Activated CD4-positive, CD25-positive, alpha-beta regulatory T cell treated with anti-CD3 and anti-CD28 coated beads, Interleukin-2, amount 50 U/mL, for 16 hours (primary cell): ENCODE results near the gene SELENOS.
A peak's percentile ranks its signal among the peaks of the same experiment; 100 is the strongest.

Experiments used
- DNase-seq: peaks from one replicate; pipeline ENCODE4 v3.0.0-alpha.2; 2020; ENCODE audit warnings: low read depth, low spot score

Gene SELENOS

DNA sequence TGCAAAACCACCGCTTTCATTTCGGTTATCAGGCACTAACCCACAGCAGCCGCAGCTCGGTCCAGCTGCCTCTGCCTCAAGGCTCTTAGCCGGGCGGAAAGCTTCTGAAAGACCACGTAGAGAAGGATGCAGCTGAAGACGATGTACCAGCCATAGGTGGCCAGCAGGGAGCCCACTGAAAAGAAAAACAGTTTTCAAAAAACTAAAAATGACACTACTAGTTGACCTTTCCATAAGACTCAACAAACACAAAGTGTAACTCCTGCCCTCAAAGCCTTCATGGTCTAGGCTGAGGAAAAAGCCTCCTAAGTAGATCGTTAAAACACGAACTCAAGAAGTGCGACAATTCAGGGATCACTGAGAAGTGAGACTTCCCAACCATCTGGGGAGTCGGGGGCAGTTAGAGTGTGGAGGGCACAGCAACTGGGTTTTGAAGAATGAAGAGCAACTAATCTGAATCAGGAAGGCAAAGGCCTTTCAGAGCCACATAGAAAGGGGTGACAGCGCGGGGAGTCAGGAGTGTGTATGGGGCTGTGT, 716 bp downstream of the SELENOS start:
- no peak for DNase-seq

DNA sequence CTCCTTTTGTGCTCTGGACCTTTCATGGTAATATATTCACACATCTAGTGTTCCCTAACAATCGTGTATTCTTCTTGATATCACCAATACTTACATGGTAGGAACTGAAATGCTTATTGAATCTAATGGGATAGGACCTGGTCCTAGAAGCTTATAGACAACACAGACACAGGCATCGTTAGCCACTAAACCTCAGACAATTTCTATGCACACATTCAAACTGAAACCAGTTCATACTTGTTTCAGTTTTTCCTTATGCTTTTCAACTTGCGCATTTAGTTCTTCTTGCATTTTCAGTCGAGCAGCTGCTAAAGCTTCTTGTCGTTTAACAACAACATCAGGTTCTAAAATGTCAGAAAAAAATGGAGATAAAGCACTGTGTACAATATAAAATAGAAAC, 2.3 kb downstream of the SELENOS start:
- DNase-seq = no peak

GRCh38 chr15:101273534-101273933, 3.8 kb downstream of the SELENOS start:
- no peak for DNase-seq

DNA sequence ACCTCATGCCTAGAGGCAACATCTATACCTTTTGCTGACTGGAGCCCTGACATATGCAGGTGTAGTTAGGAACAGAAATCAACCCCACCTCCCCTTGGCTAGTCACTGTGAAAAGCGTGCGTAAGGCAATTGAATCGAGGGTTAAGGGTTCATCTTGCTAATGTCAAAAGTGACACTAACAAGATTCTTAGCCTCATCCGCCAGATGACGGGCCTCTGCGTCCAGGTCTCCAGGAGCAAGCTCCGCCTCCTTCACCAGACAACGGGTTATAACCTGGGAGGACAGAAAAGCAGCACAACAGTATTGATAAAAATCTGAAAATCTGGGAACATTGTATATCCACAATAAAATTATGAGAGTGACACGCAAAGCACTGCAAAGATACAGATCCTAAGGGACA, 4.7 kb downstream of the SELENOS start:
- DNase-seq = no peak

- no peak for DNase-seq
These were observed 7.6 kb downstream of the SELENOS start for GRCh38 chr15:101269479-101270223.

- DNase-seq = no peak
These were observed 9.8 kb downstream of the SELENOS start for GRCh38 chr15:101267320-101268104.

- DNase-seq = no peak
These were observed 10.5 kb downstream of the SELENOS start for GRCh38 chr15:101266787-101267186.

DNA sequence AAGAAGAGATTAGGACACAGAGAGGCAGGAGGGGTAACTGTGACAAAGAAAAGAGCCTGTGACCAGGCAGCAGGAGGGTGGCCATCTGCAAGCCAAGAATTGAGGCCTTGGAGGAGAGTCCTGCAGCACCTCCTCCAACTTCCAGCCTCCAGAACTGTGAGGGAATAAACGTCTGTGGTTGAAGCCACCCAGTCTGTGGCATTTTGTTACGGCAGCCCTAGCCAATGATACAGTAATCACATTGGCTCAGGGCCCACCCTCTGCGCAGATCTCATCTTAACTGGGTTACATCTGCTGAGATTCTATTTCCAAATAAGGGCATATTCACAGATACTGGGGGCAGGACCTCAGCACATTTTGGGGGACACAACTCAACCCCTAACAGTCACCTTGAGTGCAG, 11.3 kb downstream of the SELENOS start:
- no peak for DNase-seq

- no peak for DNase-seq
These were observed 12.2 kb downstream of the SELENOS start for GRCh38 chr15:101264911-101265641.

- no peak for DNase-seq
These were observed 13.3 kb downstream of the SELENOS start for GRCh38 chr15:101264011-101264410.

GRCh38 chr15:101262551-101262950, 14.7 kb downstream of the SELENOS start:
- DNase-seq = no peak

- DNase-seq = no peak
These were observed 18.8 kb downstream of the SELENOS start for GRCh38 chr15:101258238-101259144.

GRCh38 chr15:101256757-101257156, 20.5 kb downstream of the SELENOS start:
- DNase-seq = no peak

DNA sequence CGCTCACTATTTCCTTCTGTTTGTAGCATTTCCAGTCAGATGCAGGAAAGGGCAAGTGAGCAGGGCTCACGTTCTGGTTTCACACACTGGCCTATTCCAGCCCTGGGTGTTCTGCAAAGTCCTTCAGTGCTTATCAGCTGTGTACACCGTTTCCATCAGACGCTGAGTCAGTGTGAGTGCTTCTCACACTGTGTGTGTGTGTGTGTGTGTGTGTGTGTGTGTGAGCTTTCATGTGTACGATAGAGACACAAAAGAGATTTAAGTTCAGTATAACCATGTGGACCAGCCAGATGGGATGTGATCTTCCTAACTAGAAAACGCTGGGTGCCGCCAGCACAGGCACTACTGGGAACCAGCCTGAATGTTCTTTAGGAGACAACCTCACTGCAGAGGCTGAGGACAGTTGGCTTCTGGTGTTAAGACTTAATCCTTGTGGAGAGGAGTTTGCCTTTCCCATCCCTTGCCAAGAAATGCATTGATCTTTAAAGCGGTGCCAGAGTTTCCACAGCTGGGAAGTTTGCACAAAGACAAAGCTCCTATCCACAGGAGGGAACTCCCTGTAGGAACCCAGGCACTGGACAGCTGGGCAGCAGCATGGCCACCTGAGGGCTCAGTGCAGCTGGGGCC, 21.6 kb downstream of the SELENOS start:
- DNase-seq = no peak

DNA sequence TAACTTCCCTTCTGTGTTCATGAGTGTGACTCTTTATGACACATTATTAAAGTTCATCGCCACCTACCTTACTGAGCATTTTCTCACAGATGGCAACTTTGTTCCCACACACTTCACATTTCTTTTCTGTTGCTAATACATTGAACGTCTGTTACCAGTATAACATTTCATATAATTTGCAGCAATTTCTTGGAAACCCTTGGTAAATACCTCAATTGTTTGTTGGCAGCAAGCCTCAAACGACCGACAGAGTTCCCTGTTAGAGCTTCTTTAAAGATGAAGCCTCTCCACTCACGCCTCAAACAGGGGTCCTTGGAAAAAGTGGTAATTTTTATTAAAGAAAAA, 22.3 kb downstream of the SELENOS start:
- DNase-seq = no peak

DNA sequence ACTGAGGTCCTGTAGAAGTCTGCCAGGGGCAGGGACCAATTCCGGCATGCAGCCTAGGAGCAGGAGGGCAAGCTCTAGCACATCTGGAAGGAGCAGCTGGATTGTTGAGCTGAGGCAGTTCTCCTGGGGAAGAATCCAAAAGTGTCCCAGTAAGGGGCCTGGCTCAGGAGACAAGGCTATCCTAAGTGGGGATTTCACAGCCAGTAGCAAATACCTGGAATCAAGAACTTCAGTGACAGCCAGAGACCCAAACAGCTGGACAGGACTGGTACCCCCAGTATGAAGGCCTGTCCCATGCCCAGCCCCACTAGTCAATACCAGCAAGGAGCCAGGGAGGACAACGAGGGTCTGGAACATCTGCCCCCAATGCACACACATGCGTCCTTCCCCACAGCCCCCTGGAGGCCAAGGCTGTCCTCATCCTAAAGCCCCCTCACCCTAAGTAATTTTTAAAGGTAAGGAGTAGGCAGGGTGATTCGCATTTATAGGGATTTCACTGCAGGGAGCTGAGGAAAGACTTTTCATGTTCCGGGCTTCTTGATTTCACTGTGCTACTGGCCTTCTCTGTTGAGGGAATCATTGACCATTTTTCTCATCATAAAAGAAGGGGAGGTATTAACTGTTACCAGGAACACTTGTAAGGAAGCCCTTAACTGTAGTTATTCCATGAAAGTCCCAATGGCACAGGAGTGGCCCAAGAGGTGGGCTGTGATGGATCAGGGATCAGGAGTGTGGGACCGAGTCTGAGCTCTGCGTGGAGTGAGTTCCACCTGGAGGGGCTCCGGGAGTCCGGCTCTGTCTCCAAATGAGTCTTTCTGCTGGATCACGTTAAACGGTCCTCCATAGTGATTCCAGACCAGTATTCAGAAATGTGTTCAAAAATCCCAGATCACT, 22.9 kb downstream of the SELENOS start:
- DNase-seq = no peak

GRCh38 chr15:101252836-101253235, 24.4 kb downstream of the SELENOS start:
- no peak for DNase-seq

DNA sequence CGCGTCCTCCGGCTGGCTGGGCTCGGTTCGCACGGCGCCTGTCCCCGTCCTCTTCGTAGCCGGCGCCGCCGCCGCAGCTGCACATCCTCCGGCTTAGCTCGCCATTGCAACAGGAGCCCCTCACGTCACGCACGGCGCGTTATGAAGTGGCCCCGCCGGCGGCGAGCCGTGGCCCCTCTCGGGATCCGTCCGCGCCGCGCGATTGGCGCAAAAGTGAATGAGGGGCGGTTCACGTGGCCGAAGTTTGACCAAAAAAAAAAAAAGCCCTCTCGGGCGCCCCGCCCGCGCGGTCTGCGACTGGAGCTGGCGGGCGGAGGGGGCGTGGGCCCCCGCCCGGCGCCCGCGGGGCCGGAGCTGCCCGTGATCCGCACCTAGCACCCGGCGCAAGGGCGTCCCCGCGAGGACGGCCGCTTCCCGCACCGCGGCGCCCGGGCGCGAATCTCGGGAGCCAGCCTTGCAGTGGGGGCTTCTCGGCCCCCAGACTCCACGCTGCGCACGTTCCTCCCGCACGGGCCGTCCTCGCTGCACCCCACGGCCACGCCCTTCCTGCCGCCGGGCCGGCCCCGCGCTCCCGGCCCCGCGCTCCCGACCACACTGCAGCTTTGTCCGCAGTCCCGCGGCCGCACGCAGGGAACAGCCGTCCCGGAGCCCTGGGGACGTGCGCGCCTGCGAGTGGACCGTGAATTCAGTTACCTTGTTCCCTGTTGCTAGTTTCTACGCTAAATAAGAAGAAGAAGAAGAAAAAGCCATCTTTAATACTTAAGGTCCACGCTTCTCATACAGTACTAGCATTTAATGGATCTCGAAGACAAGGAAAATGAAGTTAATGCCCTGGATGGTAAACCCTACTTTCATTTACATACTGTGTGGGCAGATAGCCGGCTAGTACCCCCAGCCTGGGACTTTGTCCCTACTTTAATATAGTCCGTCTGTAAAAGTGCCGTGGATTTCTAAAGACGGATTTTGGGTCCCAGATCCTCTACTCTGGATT, 25.2 kb downstream of the SELENOS start, which contains the start of gene CHSY1:
Gene CHSY1 (minus strand): TSS at position 219 of the 991 bp plus-strand sequence. CDS start 592 bp downstream, outside the sequence.
- DNase-seq = peak; percentile 75
